WERI-Rb-1 (cell line): Measurements from ENCODE around the gene AVPR1B.

ENCODE experiments used
- DNase-seq: peaks from one replicate; pipeline ENCODE4 v3.0.0-alpha.2; 2020
- H3K27ac ChIP-seq: fragments of 250-450 bp; sonication (Bioruptor Pico); 2 replicates; pipeline ENCODE4 v1.5.1; 2020; ENCODE audit warnings: mild to moderate bottlenecking, moderate library complexity
- H3K27me3 ChIP-seq: fragments of 250-450 bp; sonication (Bioruptor Pico); 2 replicates; pipeline ENCODE4 v1.5.1; 2021; ENCODE audit warnings: mild to moderate bottlenecking, low read depth, moderate library complexity; ENCODE audit not compliant: insufficient read depth, severe bottlenecking
- H3K36me3 ChIP-seq: fragments of 250-450 bp; sonication (Bioruptor Pico); 2 replicates; pipeline ENCODE4 v1.5.1; 2020; ENCODE audit warnings: mild to moderate bottlenecking, moderate library complexity
- H3K4me3 ChIP-seq: 2 replicates; pipeline ENCODE4 v1.5.1; 2011; ENCODE audit warnings: low read depth, mild to moderate bottlenecking, control low read depth, low read length
- H3K9me3 ChIP-seq: fragments of 250-450 bp; sonication (Bioruptor Pico); 2 replicates; pipeline ENCODE4 v1.5.1; 2021; ENCODE audit warnings: mild to moderate bottlenecking, moderate library complexity; ENCODE audit not compliant: severe bottlenecking
- TF ChIP-seq, protein P1 (sequence below): IDR thresholded peaks from 2 replicates; pipeline ENCODE4 v1.5.1; 2011; ENCODE audit warnings: low read depth, mild to moderate bottlenecking, control low read depth, inconsistent platforms, low read length

AVPR1B gene, protein sequence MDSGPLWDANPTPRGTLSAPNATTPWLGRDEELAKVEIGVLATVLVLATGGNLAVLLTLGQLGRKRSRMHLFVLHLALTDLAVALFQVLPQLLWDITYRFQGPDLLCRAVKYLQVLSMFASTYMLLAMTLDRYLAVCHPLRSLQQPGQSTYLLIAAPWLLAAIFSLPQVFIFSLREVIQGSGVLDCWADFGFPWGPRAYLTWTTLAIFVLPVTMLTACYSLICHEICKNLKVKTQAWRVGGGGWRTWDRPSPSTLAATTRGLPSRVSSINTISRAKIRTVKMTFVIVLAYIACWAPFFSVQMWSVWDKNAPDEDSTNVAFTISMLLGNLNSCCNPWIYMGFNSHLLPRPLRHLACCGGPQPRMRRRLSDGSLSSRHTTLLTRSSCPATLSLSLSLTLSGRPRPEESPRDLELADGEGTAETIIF

DNA sequence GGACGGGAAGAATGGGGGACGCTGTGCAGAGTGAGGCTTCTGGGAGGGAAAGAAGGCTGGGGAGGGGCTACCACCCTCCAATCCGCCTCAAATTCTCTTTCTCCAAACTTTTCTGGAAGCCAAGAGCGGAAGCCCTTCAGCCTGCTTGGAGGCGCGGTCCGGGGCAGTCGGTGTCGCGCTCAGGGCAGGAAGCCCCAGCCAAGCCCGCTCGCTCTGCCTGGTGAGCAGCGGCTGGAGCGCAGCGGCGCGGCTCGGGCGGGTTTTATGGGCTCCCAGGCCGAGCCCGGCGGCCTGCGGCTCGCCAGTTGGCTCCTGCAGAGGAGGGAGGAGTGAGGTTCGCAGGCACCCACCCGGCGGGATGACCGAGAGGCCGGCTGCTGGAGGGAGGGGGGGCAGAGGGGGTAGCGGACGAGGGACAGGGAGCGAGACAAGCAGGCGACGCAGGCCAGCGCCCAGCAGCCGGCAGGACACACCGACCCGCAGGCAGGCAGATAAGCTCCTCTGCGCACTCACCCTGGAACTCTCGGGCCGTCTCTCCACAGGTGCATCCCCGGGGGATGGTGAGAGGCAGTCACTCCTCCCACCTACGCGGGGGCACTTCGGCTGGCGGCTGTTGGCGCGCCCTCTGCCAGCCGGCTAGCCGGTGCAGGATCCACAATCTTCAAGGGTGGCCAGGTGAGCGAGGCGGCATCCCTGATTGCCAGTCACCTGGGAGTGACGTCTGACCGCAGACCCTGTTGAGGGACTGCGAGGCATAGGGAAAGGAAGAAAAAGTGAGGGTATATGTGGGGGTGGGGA, at the start of gene AVPR1B:
Gene AVPR1B, minus strand, starts transcription at position 238 of the 798 bp plus-strand sequence. CDS start 498 bp downstream, outside the sequence.
- peaks cover 72% of the 10 kb centered on the region for H3K27me3 ChIP-seq
- H3K36me3 ChIP-seq = no peaks in the 10 kb centered on the region
- no peak within 1 kb of the TSS for H3K27ac ChIP-seq
- TF ChIP-seq, protein P1, sequence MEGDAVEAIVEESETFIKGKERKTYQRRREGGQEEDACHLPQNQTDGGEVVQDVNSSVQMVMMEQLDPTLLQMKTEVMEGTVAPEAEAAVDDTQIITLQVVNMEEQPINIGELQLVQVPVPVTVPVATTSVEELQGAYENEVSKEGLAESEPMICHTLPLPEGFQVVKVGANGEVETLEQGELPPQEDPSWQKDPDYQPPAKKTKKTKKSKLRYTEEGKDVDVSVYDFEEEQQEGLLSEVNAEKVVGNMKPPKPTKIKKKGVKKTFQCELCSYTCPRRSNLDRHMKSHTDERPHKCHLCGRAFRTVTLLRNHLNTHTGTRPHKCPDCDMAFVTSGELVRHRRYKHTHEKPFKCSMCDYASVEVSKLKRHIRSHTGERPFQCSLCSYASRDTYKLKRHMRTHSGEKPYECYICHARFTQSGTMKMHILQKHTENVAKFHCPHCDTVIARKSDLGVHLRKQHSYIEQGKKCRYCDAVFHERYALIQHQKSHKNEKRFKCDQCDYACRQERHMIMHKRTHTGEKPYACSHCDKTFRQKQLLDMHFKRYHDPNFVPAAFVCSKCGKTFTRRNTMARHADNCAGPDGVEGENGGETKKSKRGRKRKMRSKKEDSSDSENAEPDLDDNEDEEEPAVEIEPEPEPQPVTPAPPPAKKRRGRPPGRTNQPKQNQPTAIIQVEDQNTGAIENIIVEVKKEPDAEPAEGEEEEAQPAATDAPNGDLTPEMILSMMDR = peak; percentile 55
- peaks cover 22% of the 10 kb centered on the region for H3K9me3 ChIP-seq
- DNase-seq = peak; percentile 83
- H3K4me3 ChIP-seq = peak within 1 kb of the TSS; percentile 23

DNA sequence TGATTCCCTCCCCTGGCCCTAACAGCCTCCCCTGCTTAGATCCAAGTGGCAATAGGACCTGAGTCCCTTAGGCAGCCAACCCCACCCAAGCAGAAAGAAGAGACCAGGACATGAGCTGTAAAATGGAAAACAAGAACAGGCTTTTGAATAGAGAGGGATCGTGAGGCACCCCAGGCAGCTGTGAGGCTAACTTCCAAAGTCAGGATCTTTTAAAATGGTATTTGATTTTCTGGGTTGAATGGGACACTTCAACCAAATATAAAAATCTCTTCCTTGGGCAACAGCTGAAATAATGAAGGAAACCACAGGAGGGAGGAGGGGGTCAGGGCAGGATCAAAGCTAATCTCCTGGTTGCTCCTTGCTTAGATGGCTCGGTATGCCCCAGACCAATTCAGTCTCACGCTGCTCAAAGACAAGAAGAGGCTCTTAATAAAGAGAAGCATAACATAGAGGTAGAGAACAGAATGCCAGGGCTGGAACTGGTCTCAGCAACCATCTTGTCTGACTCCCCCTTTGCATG, 28.6 kb upstream of the AVPR1B start:
- peak; percentile 59 for DNase-seq
- no peaks in the 10 kb centered on the region for H3K36me3 ChIP-seq
- TF ChIP-seq, protein P1 = no peak
- no peak overlapping the region for H3K4me3 ChIP-seq
- no peak overlapping the region for H3K27ac ChIP-seq
- no peaks in the 10 kb centered on the region for H3K27me3 ChIP-seq
- H3K9me3 ChIP-seq = peaks cover 5% of the 10 kb centered on the region

DNA sequence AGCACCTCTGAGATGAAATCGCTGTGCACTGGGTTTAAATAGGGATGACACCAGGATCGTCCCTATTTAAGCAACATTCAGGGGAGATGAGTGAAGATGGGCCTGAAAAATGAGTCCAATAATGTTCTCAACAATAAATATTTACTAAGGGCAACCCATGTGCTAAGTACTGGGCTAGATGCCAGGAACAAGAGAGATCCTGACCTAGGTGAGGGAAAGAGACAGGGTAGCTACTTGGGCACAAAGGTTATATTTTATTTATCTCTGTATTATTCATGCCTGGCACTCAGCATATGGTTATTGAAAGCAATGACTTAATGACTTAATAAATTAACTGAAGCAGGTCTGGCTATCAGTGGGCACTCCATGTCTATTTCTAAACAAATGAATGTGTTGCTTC, 27.4 kb upstream of the AVPR1B start:
- Histone ChIP-seq H3K9me3 (peaks cover 8% of the 10 kb centered on the region), H3K36me3 (no peaks in the 10 kb centered on the region), H3K4me3 (no peak overlapping the region), H3K27ac (no peak overlapping the region; the same call in 1 of the 2 replicates), H3K27me3 (no peaks in the 10 kb centered on the region)
- DNase-seq = no peak
- TF ChIP-seq, protein P1 = no peak

DNA sequence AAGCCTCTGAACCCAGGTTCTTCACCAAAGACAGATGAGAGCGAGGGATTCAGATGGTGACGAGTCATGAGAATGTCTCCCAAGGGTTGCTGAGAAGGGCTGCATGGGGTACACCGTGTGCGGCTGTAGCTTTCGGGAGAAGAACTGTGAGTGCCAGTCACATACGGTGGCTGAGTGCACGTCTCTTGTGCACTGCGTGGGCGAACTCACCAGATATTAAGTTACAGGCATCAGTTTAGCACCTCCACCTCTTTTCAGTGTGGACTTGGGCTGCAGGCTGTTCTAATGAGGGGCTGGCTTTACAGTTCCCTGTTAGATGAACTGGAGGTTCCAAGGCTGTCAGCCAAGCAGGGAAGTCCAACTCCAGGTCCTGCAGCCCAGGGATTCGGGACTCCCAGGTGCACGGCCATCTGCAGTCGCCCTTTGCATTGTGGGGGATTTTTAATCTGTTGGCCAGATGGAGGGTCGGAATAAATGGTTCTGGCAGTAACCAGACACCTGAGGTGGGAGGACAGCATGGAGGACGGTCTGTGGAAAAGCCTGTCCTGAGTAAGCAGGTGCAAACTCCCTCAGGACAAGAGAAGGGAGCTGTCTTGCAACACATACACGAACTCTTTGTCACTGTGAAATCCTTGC, 26.5 kb upstream of the AVPR1B start:
- H3K27me3 ChIP-seq = no peaks in the 10 kb centered on the region
- TF ChIP-seq, protein P1 = no peak
- H3K4me3 ChIP-seq = no peak overlapping the region
- DNase-seq = peak; percentile 87
- peak overlapping the region; percentile 38 for H3K27ac ChIP-seq
- peaks cover 8% of the 10 kb centered on the region for H3K9me3 ChIP-seq
- H3K36me3 ChIP-seq = no peaks in the 10 kb centered on the region

DNA sequence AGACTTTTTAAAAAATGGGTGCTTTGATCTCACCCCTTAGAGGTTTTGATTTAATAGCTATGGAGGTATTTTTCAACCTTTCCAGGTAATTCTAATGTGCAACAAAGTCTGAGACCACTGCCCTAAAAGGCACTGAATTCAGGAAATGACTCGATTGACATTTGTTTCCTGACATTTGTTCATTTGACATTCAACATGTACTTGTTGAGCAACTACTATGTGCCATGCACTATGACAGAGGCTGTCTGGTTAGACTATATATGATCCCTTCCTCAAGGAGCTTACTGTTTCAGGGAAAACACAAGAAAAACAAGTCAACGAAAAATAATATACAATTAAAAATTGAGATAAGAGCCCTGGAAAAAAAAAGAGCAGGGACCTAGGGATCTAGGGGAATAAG, 25.6 kb upstream of the AVPR1B start:
- no peak for DNase-seq
- H3K9me3 ChIP-seq = peaks cover 8% of the 10 kb centered on the region
- no peaks in the 10 kb centered on the region for H3K27me3 ChIP-seq
- H3K27ac ChIP-seq = no peak overlapping the region
- H3K4me3 ChIP-seq = no peak overlapping the region
- no peaks in the 10 kb centered on the region for H3K36me3 ChIP-seq
- TF ChIP-seq, protein P1 = no peak
